Ascending aorta (tissue), 2 donors: ENCODE measurements around the gene GNS. TPM values are rescaled to one million over a fixed set of nuclear protein-coding genes. Genes with fewer than 3 reads are reported as not detected.

Experiments used
- DNase-seq, 2 donors: peaks; one replicate each; pipeline ENCODE4 v3.0.0-alpha.2; 2019; ENCODE audit warnings: low spot score in 2 of 2
- H3K27ac ChIP-seq, 2 donors: fragments of 200-600 bp; sonication (generic); one replicate each; pipeline ENCODE4 v1.5.1; 2016 to 2017; ENCODE audit warnings: mild to moderate bottlenecking in 1 of 2
- H3K27me3 ChIP-seq: fragments of 200-600 bp; sonication (generic); one replicate; pipeline ENCODE4 v1.5.1; 2017
- H3K36me3 ChIP-seq, 2 donors: fragments of 200-600 bp; sonication (generic); one replicate each; pipeline ENCODE4 v1.5.1; 2016
- H3K4me1 ChIP-seq, 2 donors: fragments of 200-600 bp; sonication (generic); one replicate each; pipeline ENCODE4 v1.5.1; 2016 to 2017; ENCODE audit warnings: mild to moderate bottlenecking in 1 of 2
- H3K4me3 ChIP-seq, 2 donors: fragments of 200-600 bp; sonication (generic); one replicate each; pipeline ENCODE4 v1.5.1; 2016 to 2017; ENCODE audit warnings: mild to moderate bottlenecking in 1 of 2
- H3K9me3 ChIP-seq, 2 donors: fragments of 200-600 bp; sonication (generic); one replicate each; pipeline ENCODE4 v1.5.1; 2016
- intact Hi-C: fragments of 100-400 bp; cut with DNase I; formaldehyde crosslinking; loops from one replicate; pipeline ENCODE4 v1.15.1; 2023
- total RNA-seq: library from RNA; depleted of rRNA; stranded (reverse); fragments of >200 nt; gene quantifications from one replicate; pipeline ENCODE4 v1.1.0, GENCODE V29; 2016
- TF ChIP-seq, protein P1 (sequence below), 3 experiments: fragments of 200-600 bp in 2 of 3; fragments of 450-650 bp in 1 of 3; sonication (generic) in 2 of 3; IDR thresholded peaks; one replicate each; pipeline ENCODE4 v1.5.1; 2016 to 2019; ENCODE audit warnings: antibody characterized with exemption in 3 of 3, mild to moderate bottlenecking in 1 of 3, moderate library complexity in 1 of 3

Gene GNS
- total RNA-seq, 1 donor from 2014 or later: 105 TPM

DNA sequence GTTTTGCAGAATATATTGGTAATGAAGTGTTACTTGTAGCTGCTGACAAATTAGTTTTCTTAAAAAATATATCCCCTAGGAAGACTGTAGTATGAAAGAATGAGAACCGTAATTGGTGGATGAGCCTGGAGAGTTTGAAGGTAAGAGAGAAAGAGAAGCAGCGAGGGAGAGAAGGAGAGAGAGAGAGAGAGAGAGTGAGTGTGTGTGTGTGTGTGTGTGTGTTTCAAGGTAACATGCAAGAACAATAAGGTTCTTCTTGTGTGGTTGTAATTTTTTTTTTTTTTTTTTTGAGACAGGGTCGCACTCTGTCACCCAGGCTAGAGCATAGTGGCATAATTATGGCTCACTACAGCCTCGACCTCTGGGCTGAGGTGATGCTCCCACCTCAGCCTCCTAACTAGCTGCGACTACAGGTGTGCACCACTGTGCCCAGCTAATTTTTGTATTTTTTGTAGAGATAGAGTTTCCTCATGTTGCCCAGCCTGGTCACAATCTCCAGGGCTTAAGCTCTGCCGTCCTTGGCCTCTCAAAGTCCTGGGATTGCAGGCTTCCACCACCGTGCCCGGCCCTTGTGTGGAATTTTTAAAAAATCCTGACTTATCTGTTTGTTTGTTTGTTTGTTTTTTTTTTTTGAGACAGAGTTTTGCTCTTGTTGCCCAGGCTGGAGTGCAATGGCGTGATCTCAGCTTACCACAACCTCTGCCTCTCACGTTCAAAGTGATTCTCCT lies 75.2 kb downstream of the GNS start:
- Histone ChIP-seq H3K27ac (peak overlapping the region; percentile 93), H3K4me3 (no peak overlapping the region), H3K27me3 (no peaks in the 10 kb centered on the region), H3K9me3 (no peaks in the 10 kb centered on the region), H3K4me1 (peaks cover 10 to 49% of the 10 kb centered on the region in 2 donors), H3K36me3 (peaks cover 12 to 14% of the 10 kb centered on the region in 2 donors)
- TF ChIP-seq, protein P1, sequence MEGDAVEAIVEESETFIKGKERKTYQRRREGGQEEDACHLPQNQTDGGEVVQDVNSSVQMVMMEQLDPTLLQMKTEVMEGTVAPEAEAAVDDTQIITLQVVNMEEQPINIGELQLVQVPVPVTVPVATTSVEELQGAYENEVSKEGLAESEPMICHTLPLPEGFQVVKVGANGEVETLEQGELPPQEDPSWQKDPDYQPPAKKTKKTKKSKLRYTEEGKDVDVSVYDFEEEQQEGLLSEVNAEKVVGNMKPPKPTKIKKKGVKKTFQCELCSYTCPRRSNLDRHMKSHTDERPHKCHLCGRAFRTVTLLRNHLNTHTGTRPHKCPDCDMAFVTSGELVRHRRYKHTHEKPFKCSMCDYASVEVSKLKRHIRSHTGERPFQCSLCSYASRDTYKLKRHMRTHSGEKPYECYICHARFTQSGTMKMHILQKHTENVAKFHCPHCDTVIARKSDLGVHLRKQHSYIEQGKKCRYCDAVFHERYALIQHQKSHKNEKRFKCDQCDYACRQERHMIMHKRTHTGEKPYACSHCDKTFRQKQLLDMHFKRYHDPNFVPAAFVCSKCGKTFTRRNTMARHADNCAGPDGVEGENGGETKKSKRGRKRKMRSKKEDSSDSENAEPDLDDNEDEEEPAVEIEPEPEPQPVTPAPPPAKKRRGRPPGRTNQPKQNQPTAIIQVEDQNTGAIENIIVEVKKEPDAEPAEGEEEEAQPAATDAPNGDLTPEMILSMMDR (IDR thresholded peaks at IDR 0.05): no peak
- no peak for DNase-seq
- intact Hi-C loops: loop anchor here (2.0 to 10.0 kb wide), 2 partner anchors 73 to 459 kb away; partner anchors contain the start of genes KICS2 and RASSF3

DNA sequence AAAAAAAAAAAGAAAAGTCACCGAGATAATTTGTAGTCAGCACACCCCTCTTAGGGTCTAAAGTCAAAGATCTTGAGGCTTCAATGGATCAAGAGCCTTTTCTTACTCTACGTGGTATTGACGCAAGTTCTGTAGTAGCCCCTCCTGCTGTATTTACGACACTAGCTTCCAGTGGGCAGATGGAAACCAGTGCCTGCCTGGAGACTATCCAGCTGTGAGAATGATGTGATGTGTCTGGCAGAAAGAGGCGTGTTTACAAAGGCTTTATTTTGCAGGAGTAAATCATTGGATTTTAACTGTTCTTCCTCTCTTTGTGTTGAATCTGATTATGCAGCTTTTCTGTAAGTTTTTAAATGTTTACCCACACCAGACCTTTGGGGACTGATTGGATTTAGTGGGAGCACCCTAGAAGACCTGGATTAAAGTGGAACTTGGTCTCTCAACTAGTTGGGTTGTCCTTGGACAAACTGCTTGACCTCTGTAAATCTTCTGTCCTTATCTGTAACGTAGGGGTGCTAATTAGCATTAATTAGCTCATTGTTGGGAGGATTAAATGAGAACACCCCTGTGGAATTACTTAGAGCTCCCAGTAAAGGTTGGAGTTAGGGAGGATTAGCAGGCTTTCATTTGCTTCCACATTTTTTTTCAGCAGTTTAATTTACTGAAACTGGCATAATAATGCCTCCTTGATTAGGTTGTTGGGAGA lies 76.5 kb downstream of the GNS start:
- Histone ChIP-seq H3K4me1 (peaks cover 10 to 51% of the 10 kb centered on the region in 2 donors), H3K27ac (peak overlapping the region; percentile 93), H3K27me3 (no peaks in the 10 kb centered on the region), H3K4me3 (no peak overlapping the region), H3K36me3 (peaks cover 8 to 14% of the 10 kb centered on the region in 2 donors), H3K9me3 (no peaks in the 10 kb centered on the region)
- TF ChIP-seq, protein P1 (IDR thresholded peaks at IDR 0.05): no peak
- intact Hi-C loops: loop anchor here (2.0 to 10.0 kb wide), 2 partner anchors 72 to 458 kb away; partner anchors contain the start of genes KICS2 and RASSF3
- DNase-seq: peak in 1 of 2 donors; percentile 80

DNA sequence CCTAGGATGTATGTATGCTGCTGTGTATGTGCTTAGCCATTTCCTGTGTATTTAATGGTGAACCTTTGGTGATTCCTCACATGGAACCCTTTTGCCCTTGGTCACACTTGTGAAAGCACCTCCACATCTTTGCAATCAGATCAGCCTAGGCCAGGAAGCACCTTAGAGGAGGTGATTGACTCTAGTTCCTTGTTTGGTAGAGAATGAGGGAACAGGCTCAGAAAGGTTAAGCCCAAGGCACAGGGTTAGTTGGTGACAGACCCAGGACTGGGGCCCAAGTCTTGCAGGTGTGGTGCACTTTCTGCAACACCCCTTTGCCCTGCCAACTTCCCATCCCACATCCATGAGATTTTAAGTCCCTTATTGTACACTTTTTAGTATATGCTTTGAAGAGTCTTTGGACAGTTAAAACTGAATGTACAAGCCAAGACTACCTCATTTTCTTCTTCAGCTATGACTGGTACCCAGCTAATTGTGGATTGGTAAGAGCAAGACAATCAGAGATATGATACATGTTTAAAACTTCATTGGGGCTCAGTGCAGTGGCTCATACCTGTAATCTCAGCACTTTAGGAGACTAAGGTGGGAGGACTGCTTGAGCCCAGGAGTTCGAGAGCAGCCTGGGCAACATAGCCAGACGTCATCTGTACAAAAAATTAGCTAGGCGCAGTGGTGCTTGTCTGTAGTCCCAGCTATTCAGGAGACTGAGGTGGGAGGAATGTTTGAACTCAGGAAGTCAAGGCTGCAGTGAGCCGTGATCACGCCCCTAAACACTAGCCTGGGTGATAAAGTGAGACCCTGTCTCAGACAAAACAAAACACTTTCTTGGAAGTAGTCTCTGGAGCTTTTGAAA lies 77.8 kb downstream of the GNS start:
- no peak for DNase-seq
- peaks cover 4 to 10% of the 10 kb centered on the region in 2 donors for H3K36me3 ChIP-seq
- peak overlapping the region; percentile 93 for H3K27ac ChIP-seq
- H3K9me3 ChIP-seq: no peaks in the 10 kb centered on the region
- TF ChIP-seq, protein P1 (IDR thresholded peaks at IDR 0.05): no peak
- peaks cover 20 to 64% of the 10 kb centered on the region in 2 donors for H3K4me1 ChIP-seq
- intact Hi-C loops: loop anchor here (2.0 to 10.0 kb wide), 2 partner anchors 71 to 457 kb away; partner anchors contain the start of genes KICS2 and RASSF3
- H3K27me3 ChIP-seq: no peaks in the 10 kb centered on the region
- H3K4me3 ChIP-seq: no peak overlapping the region

DNA sequence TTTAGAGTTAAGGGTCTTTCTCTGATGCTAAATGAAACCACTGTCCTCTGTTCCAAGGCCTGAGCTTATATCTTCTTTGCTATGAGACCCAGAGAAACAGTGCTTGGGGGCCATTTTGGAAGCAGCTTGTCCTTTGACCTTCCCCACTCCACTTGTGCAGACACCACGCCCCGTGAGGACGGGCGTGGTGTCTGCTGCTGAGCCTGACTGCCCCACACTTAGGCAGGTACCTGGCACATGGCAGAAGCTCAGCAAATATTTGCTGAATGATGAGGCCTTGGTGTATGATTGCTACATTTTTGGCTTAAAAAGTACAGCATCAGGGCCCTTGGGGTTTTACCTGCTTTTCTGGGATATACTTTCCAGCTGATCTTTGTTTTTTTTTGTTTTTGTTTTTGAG lies 79.0 kb downstream of the GNS start:
- Histone ChIP-seq H3K27me3 (no peaks in the 10 kb centered on the region), H3K27ac (peak overlapping the region; percentile 93), H3K4me3 (peak overlapping the region in 1 of 2 donors; percentile 44), H3K36me3 (peaks cover 0 to 3% of the 10 kb centered on the region in 2 donors), H3K9me3 (no peaks in the 10 kb centered on the region), H3K4me1 (peaks cover 23 to 68% of the 10 kb centered on the region in 2 donors)
- DNase-seq: no peak
- intact Hi-C loops: loop anchor here (10.0 kb wide), 1 partner anchor 455 kb away; the partner anchor contains the start of gene KICS2
- TF ChIP-seq, protein P1 (IDR thresholded peaks at IDR 0.05): no peak

DNA sequence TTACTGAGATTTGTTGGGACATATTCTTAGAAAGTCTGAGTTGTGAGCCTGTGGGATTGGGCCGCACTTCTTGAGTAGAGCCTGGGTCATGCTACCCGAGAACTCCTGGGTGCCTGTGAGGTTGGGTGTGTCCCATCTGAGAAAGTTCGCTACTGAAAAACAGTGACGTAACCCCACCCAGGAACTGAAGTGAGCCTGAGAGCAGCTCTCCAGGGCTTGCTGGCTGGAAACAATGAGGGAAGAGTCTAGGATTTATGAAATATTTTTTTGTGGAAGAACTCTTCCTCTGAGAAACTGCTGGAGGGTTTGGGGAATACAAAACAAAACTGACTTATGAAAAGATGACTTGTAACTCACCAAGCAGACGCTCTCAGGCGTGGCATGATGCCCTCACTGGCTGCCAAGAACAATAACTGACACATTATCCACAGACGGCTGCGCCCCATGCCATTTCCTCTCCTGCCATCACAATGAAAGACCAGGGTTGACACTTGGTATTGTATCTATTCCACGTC lies 79.7 kb downstream of the GNS start:
- Histone ChIP-seq H3K4me1 (peaks cover 25 to 72% of the 10 kb centered on the region in 2 donors), H3K36me3 (no peaks in the 10 kb centered on the region), H3K9me3 (no peaks in the 10 kb centered on the region), H3K27ac (peak overlapping the region; percentile 93), H3K27me3 (no peaks in the 10 kb centered on the region), H3K4me3 (peak overlapping the region in 1 of 2 donors; percentile 44)
- intact Hi-C loops: loop anchor here (2.0 to 10.0 kb wide), 2 partner anchors 55 to 455 kb away; partner anchors contain the start of gene KICS2
- DNase-seq: peak; percentile 81 to 94
- TF ChIP-seq, protein P1 (IDR thresholded peaks at IDR 0.05): no peak
